Heart left ventricle (tissue), 16 donors: Measurements from ENCODE around the gene HRG. TPM values are rescaled to one million over a fixed set of nuclear protein-coding genes. Genes with fewer than 3 reads are reported as not detected.

Source experiments
- ATAC-seq, 4 donors: fragments of 200-7000 bp; cut with Tn5 transposase; one replicate each; pipeline ENCODE4 v1.9.1; 2020 to 2022; ENCODE audit warnings: moderate library complexity in 4 of 4, mild to moderate bottlenecking in 3 of 4, moderate number of reproducible peaks in 1 of 4
- DNase-seq, 5 donors: peaks; one replicate each; pipeline ENCODE4 v3.0.0-alpha.2; 2020
- H3K27ac ChIP-seq, 12 donors: fragments of 200-600 bp; sonication (generic) in 4 of 12; one replicate each; pipeline versions ENCODE4 v1.5.0 to v1.8.0; 2016 to 2022; ENCODE audit warnings: mild to moderate bottlenecking in 2 of 12
- H3K27me3 ChIP-seq, 9 donors: fragments of 200-600 bp; sonication (generic) in 2 of 9; one replicate each; pipeline versions ENCODE4 v1.5.1 to v1.8.0; 2016 to 2022; ENCODE audit warnings: mild to moderate bottlenecking in 3 of 9
- H3K36me3 ChIP-seq, 9 donors: fragments of 200-600 bp; sonication (generic) in 2 of 9; one replicate each; pipeline versions ENCODE4 v1.5.0 to v1.8.0; 2018 to 2022; ENCODE audit warnings: mild to moderate bottlenecking in 2 of 9
- H3K4me1 ChIP-seq, 12 donors: fragments of 200-600 bp; sonication (generic) in 4 of 12; one replicate each; pipeline versions ENCODE4 v1.5.0 to v1.8.0; 2016 to 2022; ENCODE audit warnings: mild to moderate bottlenecking in 3 of 12
- H3K4me3 ChIP-seq, 12 donors: fragments of 200-600 bp; sonication (generic) in 4 of 12; one replicate each; pipeline versions ENCODE4 v1.5.0 to v1.8.0; 2017 to 2022; ENCODE audit warnings: mild to moderate bottlenecking in 9 of 12, moderate library complexity in 4 of 12
- H3K9me3 ChIP-seq, 12 donors: fragments of 200-600 bp; sonication (generic) in 4 of 12; one replicate each; pipeline versions ENCODE4 v1.5.0 to v1.8.0; 2016 to 2022; ENCODE audit warnings: mild to moderate bottlenecking in 1 of 12
- CTCF ChIP-seq, 12 donors: fragments of 200-600 bp; sonication (generic) in 4 of 12; IDR thresholded peaks; one replicate each; pipeline versions ENCODE4 v1.5.0 to v1.8.0; 2018 to 2022; ENCODE audit warnings: antibody characterized with exemption in 12 of 12, mild to moderate bottlenecking in 5 of 12
- POLR2A ChIP-seq, 2 donors: fragments of 450-650 bp; IDR thresholded peaks; one replicate each; pipeline ENCODE4 v1.6.1; 2017; ENCODE audit warnings: antibody characterized with exemption in 2 of 2, mild to moderate bottlenecking in 2 of 2, moderate library complexity in 2 of 2
- WGBS, 4 donors: extraction: QIAGEN DNeasy Blood & Tissue Kit in 2 of 4; methylation state at CpG; one replicate each; pipeline versions ENCODE4 v1.1.5 to v1.1.7; 2013 to 2018; 5-methylcytosine and 5-hydroxymethylcytosine counted together
- intact Hi-C, 10 donors: fragments of 100-400 bp; cut with DNase I; formaldehyde crosslinking; loops; one replicate each; pipeline versions ENCODE4 v1.11.1 to v1.14.2; 2022
- polyA plus RNA-seq, 2 donors: library from polyadenylated mRNA; stranded (reverse); fragments of 200-250 nt; gene quantifications; one replicate each; pipeline ENCODE4 v1.2.3, GENCODE V29; 2013
- total RNA-seq, 9 donors: library from RNA; depleted of rRNA in 2 of 9; stranded (reverse); fragments of >200 nt in 2 of 9; fragmentation: NEBNext Ultra II Directional in 3 of 9; extraction: Animal tissue kit (Norgen Biotek cat#: 25700) in 3 of 9; gene quantifications; one replicate each; pipeline versions ENCODE4 v1.1.0 to v1.2.4, GENCODE V29; 2016 to 2023
- donor health status: ischemic (EF 13 %, LVEDD 7.1; RV severe dilation, severe dysfunction).
- donor health status: healthy with polysubstance abuse.
- donor health status: DM: no; HTN: yes; CAD: no.
- donor health status: DM: no; HTN: no; CAD: no.
- donor health status: ischemic (EF 25% LVEDD 6.9; RV normal size, moderate dysfunction).
- donor health status: ischemic (EF 25% LVEDD 5.7; RV mildly dilated, moderate dysfunction).
- donor health status: healthy.
- donor health status: DM: yes; HTN: yes; CAD: no.
- donor health status: ischemic (EF 35%, LVEDD 5.7; RV mildly dilated, moderate dysfunction).
- donor health status: nonischemic (EF 11% LVEDD 7.7; RV severe dilation, severe dysfunction).
- donor health status: DM: yes; HTN: yes; CAD: no.
- donor health status: PGD.
- donor health status: ischemic (EF 29% LVEDD 5.4; RV normal size, mild dysfunction).
- donor health status: nonischemic (EF 23%, LVEDD 6.1; RV moderate dilation, normal function).

The HRG gene
- total and polyA plus RNA-seq, 11 donors, result 0.04 TPM; not detected in 10

GRCh38 chr3:186621894-186622650 is 43.7 kb upstream of the HRG start:
- H3K4me3 ChIP-seq, result no peak overlapping the region
- ATAC-seq (no peak), DNase-seq (no peak)
- H3K36me3 ChIP-seq, result no peaks in the 10 kb centered on the region
- peaks cover 0 to 5% (median 1%) of the 10 kb centered on the region in 12 donors for H3K4me1 ChIP-seq
- TF ChIP-seq CTCF (IDR thresholded peaks at IDR 0.05) (no peak), POLR2A (IDR thresholded peaks at IDR 0.05) (no peak)
- no peaks in the 10 kb centered on the region for H3K9me3 ChIP-seq
- 75 to 82% (median 78%) methylated on average over 7 of the region's 7 CpGs for WGBS, 4 donors
- H3K27me3 ChIP-seq, result peaks cover 0 to 25% (median 0%) of the 10 kb centered on the region in 9 donors
- intact Hi-C loops, result no loop called here
- H3K27ac ChIP-seq, result no peak overlapping the region

GRCh38 chr3:186622651-186623310 is 43.0 kb upstream of the HRG start:
- WGBS, 4 donors, result 39 to 53% (median 46%) methylated on average over 2 of the region's 2 CpGs
- Histone ChIP-seq H3K4me3 (no peak overlapping the region), H3K27ac (no peak overlapping the region), H3K4me1 (no peaks in the 10 kb centered on the region), H3K36me3 (no peaks in the 10 kb centered on the region), H3K9me3 (no peaks in the 10 kb centered on the region), H3K27me3 (peaks cover 0 to 20% (median 0%) of the 10 kb centered on the region in 9 donors)
- ATAC-seq (no peak), DNase-seq (no peak)
- intact Hi-C loops, result no loop called here
- TF ChIP-seq CTCF (IDR thresholded peaks at IDR 0.05), result no peak

DNA sequence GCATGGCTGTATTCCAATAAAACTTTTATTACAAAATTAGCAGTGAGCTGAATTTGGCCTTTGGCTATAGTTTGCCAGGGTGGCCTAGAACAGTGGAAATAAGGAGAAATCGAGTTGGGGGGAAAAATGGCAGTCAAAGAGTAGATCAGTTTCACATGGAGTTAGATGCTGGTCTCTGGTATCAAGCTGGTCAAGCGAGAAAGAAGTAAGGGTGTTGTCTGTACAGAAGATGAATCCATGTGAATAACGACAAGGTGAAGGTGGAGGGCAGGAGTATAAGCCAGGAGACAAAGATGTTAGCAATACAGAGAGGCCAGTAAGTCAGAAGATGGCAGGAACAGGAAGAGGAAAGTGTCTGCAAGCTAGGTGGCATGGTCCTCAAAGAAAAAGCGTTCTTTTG is 41.2 kb upstream of the HRG start:
- intact Hi-C loops, result no loop called here
- 74 to 85% (median 78%) methylated on average over 4 of the region's 4 CpGs for WGBS, 4 donors

More for the DNA sequence above, 41.2 kb upstream of the HRG start:
- no peak overlapping the region for H3K4me3 ChIP-seq
- H3K9me3 ChIP-seq, result no peaks in the 10 kb centered on the region
- H3K27ac ChIP-seq, result no peak overlapping the region
- H3K27me3 ChIP-seq, result peaks cover 0 to 13% (median 0%) of the 10 kb centered on the region in 9 donors
- no peaks in the 10 kb centered on the region for H3K4me1 ChIP-seq
- ATAC-seq, result no peak
- no peaks in the 10 kb centered on the region for H3K36me3 ChIP-seq
- DNase-seq, result no peak
- no peak for TF ChIP-seq CTCF (IDR thresholded peaks at IDR 0.05)
- TF ChIP-seq POLR2A (IDR thresholded peaks at IDR 0.05), result no peak
